Suprapubic skin (tissue), 3 donors: ENCODE results near the gene ICOS.

Source experiments
- POLR2A ChIP-seq, 2 donors: fragments of 450-650 bp; IDR thresholded peaks; one replicate each; pipeline ENCODE4 v1.6.1; 2017; ENCODE audit warnings: antibody characterized with exemption in 2 of 2, mild to moderate bottlenecking in 2 of 2, moderate library complexity in 2 of 2
- TF ChIP-seq, protein P1 (sequence below), 2 donors: fragments of 200-600 bp in 1 of 2; fragments of 450-650 bp in 1 of 2; sonication (generic) in 1 of 2; IDR thresholded peaks; one replicate each; pipeline ENCODE4 v1.5.1; 2016 to 2019; ENCODE audit warnings: antibody characterized with exemption in 2 of 2, mild to moderate bottlenecking in 1 of 2, moderate library complexity in 1 of 2

GRCh38 chr2:203909974-203910373 is 26.6 kb upstream of the ICOS start:
- no peak for TF ChIP-seq POLR2A (IDR thresholded peaks at IDR 0.05)
- TF ChIP-seq, protein P1, sequence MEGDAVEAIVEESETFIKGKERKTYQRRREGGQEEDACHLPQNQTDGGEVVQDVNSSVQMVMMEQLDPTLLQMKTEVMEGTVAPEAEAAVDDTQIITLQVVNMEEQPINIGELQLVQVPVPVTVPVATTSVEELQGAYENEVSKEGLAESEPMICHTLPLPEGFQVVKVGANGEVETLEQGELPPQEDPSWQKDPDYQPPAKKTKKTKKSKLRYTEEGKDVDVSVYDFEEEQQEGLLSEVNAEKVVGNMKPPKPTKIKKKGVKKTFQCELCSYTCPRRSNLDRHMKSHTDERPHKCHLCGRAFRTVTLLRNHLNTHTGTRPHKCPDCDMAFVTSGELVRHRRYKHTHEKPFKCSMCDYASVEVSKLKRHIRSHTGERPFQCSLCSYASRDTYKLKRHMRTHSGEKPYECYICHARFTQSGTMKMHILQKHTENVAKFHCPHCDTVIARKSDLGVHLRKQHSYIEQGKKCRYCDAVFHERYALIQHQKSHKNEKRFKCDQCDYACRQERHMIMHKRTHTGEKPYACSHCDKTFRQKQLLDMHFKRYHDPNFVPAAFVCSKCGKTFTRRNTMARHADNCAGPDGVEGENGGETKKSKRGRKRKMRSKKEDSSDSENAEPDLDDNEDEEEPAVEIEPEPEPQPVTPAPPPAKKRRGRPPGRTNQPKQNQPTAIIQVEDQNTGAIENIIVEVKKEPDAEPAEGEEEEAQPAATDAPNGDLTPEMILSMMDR (IDR thresholded peaks at IDR 0.05): no peak
